HG02571 (cell line): ENCODE data around the gene CAPN13.
"Not testable (repeated sequence)": the region's sequence is repeated elsewhere in the genome, so short reads cannot be mapped to it uniquely, and the experiment has no call there.

Experiments
- ATAC-seq: cut with Tn5 transposase; IDR thresholded peaks from one replicate; pipeline ENCODE4 v1.9.1; 2021; ENCODE audit warnings: mild to moderate bottlenecking, moderate library complexity; ENCODE audit not compliant: unreplicated experiment

CAPN13 gene

DNA sequence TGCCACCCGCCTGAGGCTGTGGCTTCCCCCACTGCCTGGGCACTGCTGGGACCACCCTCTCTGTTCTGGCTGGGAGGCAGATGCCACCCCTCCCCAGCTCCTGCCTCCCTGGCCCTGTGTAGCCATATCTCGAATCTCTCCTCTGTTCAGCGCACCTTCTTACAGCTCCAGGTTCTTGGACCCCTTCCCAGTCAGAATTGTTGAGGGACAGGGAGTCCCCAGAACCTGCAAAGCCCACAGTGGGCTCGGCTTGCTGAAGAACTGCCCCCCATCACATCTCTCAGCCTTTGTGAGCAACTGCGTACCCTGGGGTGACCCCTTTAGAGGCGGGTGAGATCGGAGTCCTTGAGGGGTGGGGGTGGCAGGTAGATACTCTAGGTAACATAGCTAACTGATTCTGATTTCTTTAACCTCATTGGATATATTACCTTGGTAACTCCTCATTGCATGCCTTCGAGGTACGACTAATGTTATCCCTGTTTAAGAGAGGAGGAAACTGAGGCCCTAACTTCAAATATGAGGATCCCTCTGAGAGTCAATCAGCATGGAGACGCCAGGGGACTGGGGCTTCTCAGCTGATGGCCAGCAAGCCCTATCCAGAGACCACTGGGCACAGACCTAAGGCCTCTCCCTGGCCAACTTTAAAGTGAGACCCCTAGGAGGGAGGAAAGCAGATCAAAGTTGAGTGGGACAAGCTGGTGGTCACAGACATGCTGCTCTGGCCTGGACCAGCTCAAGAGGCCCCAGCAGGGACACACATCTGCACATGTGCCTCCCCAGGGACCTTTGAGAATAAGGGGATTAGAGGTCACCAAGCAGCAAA lies 101.3 kb downstream of the CAPN13 start:
- no peak for ATAC-seq

DNA sequence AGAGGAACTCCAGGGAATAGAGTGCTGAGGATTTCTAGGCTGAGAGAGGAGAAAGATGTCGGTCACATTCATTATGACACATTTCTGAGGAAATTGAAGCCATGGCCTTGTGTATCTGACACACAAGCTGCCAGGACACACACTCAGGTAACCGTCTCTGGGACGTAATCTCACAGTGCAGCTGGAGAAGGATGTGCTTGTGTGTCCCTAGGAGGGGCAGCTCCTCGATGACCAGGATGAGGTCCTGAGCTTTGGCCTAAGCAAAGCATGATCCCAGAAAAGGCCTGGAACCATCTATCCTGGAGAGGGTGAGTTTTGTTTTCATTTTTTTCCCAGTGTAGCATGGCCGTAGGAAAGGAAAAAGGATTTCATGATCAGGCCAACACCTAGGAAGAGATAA lies 102.2 kb downstream of the CAPN13 start:
- no peak for ATAC-seq

- no peak for ATAC-seq
These were observed 102.8 kb downstream of the CAPN13 start for GRCh38 chr2:30704309-30705020.

- ATAC-seq, result no peak
These were observed 104.6 kb downstream of the CAPN13 start for GRCh38 chr2:30702694-30703093.

DNA sequence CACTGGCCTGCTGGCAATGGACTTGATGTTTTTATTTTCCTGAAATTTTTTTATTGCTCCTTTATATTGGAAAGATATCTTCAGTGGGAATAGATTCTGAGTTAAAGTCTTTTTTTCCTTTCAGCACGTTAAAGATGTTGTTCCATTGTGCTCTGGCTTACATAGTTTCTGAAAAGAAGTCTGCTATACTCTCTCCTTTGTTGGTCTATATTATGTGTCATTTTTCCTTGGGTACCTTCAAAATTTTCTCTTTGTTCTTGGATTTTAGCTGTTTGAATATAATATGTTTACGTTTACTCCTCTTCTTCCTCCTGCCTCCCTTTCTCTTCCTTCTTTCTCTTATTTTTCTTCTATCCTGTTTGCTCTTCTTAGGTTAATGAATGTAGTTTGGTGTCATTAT lies 105.5 kb downstream of the CAPN13 start:
- no peak for ATAC-seq

GRCh38 chr2:30697242-30698103 lies 109.8 kb downstream of the CAPN13 start:
- ATAC-seq, result not testable (repeated sequence)

GRCh38 chr2:30695749-30696148 lies 111.5 kb downstream of the CAPN13 start:
- ATAC-seq, result no peak

DNA sequence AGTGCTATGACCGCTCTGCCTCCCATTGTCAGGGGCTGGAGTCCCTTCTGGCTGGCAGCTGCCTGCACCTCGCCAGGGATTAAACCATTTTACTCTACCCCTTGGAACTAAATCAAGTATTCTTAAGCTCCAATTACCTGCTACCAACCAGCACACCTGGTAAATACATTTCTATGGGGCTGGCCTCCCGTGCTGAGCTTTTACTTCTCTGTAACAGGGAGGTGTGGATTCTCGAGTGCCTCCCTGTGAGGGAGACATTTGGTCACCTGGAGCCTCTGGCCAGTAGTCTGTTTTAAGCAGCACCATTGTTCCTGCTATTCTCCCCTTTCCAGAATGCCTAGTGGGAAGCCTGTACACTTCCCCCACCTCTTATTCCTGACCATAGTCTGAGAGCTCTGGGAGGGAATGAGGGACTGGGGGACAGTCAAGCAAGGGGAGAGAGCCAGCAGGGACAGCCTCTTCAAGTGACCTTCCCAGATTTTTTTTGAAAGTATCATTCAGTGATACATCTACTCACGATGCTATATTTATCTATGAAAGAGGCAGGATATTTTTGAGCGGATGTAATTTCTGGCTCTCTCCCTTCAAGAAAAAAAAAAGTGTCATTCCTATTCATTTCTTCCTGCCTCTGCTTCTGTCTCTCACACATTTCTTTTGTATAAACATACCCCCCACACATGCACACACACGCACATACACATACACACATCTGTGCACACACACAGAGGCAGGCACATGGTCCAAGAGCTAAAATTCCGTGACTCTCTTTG lies 112.8 kb downstream of the CAPN13 start:
- no peak for ATAC-seq

- ATAC-seq, result no peak
These were observed 113.4 kb downstream of the CAPN13 start for GRCh38 chr2:30693821-30694281.

GRCh38 chr2:30692829-30693275 lies 114.4 kb downstream of the CAPN13 start:
- no peak for ATAC-seq

DNA sequence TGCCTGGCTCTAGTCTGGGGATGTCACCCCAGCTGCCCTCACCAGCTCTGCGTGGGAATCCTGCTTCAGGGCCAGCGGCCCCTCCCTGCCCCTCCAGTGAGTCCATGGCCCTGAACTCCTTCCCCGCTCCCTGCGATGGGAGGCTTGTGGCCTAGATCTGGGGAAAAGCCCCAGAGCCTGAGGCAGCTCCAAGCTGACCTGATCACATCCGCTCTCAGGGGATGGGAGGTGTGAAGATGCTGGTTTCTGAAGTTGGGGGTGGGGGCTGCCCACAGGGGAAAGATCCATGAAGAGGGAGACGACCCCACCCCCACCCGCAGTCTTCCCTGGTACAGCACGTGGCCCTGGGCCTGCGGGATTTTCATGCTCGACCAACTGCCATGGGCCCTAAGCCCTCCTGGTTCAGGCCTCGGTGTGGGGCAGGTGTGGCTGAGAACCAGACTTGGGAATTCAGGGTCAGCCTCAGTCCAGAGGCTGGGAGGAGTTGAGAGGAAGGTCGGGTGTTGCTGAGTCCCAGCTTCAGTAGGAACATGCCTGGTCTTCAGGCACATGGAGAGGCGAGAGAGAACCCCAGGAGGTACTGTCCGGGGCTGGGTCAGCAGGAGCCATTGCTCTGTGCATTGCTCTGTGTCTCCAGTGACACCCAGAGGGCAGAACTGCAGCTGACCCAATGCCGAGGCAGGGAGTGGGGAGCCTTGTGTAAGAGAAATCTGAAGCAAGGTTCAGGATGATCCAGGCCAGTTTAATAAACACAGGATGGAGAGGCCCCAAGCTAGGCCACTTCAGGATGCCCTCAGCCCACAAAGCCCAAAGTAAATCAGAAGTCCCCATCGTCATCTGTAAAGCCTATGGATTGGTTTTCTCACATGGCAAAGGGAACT lies 115.1 kb downstream of the CAPN13 start:
- ATAC-seq, result no peak

DNA sequence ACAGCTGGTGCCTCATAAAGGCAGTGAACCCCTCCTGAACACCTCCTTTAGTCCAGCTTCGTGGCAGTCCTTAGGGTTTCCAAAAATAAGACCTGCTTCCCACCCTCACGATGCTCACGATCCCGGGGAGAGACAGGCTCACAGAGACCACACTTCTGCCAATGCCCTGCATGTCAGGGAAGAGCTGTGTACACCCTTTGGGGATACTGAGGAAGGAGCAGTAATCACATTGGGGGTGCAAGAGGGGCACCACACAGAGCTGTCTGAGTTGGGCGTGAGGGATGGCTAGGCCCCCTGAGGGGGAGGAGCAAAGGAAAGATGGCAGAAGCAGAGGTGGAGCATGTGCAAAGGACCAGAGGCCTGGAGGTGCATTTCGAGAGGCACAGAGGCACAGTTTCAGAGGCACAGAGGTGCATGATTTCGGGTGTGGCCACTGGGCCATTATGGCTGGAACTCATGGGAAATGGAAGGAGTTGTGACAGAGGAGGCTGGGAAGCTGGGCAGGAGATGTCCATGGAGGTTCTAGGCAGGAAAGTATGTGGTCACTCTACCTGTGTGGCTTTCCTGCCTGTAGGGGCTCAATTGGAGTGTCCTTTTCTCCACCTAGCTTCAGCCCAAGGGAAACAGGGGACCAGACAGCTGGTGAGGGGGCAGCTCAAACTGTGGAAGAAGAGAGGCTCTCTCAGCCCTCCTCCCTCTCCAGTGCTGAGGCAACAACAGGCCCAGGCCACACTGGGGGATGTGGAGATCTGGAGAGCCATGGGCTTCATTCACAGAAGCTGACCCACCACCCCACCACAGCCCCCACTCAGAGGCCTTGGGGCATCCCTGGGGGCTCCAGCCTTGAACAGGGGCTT lies 115.9 kb downstream of the CAPN13 start:
- ATAC-seq, result no peak

GRCh38 chr2:30690126-30690561 lies 117.1 kb downstream of the CAPN13 start:
- ATAC-seq, result no peak

- ATAC-seq, result no peak
These were observed 117.6 kb downstream of the CAPN13 start for GRCh38 chr2:30689496-30690125.

- no peak for ATAC-seq
These were observed 118.3 kb downstream of the CAPN13 start for GRCh38 chr2:30688956-30689401.

DNA sequence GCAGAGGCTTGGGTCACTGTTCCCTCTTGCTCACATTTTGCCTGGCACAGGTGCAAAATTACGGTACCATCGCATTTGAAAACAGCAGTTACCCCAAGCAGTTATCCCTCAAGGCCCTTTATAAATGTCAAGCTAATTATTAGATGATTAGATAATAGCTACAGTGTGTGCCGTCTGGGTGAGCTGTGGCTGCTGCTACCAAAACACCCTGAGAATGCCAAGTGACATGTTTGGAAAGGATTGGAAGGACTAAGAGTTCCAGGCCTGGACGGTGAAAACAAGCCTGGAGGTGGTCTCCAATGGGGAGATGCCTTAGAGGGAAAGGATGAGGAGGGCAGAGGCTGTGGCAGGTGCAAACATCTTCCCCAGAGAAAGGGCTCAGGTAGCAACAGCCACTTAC lies 120.6 kb downstream of the CAPN13 start:
- ATAC-seq, result no peak

GRCh38 chr2:30686000-30686399 lies 121.2 kb downstream of the CAPN13 start:
- no peak for ATAC-seq

DNA sequence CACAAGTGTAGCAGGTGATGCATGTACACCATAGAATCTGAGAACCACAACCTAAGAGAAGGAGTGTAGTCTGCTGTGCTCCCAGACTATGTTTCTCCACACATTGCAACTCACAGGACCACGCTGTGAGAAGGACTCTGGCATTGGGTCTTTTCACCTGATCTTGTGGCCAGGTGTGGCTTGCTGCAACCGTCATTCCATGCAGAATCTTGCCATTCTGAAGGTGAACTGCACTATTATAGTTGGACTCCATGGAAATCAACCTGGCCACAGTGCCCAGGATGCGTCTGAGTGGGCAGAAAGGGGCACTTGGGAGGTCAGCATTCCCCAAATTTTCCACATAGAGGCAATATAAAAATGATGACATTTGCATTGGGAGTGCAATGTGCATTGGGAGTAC lies 122.2 kb downstream of the CAPN13 start:
- ATAC-seq, result no peak
